HG03439 (cell line): ENCODE data around the gene TMEM87B.

Source experiments
- ATAC-seq: cut with Tn5 transposase; IDR thresholded peaks from one replicate; pipeline ENCODE4 v1.9.1; 2021; ENCODE audit warnings: mild to moderate bottlenecking, moderate library complexity; ENCODE audit not compliant: unreplicated experiment

The TMEM87B gene, protein sequence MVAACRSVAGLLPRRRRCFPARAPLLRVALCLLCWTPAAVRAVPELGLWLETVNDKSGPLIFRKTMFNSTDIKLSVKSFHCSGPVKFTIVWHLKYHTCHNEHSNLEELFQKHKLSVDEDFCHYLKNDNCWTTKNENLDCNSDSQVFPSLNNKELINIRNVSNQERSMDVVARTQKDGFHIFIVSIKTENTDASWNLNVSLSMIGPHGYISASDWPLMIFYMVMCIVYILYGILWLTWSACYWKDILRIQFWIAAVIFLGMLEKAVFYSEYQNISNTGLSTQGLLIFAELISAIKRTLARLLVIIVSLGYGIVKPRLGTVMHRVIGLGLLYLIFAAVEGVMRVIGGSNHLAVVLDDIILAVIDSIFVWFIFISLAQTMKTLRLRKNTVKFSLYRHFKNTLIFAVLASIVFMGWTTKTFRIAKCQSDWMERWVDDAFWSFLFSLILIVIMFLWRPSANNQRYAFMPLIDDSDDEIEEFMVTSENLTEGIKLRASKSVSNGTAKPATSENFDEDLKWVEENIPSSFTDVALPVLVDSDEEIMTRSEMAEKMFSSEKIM

DNA sequence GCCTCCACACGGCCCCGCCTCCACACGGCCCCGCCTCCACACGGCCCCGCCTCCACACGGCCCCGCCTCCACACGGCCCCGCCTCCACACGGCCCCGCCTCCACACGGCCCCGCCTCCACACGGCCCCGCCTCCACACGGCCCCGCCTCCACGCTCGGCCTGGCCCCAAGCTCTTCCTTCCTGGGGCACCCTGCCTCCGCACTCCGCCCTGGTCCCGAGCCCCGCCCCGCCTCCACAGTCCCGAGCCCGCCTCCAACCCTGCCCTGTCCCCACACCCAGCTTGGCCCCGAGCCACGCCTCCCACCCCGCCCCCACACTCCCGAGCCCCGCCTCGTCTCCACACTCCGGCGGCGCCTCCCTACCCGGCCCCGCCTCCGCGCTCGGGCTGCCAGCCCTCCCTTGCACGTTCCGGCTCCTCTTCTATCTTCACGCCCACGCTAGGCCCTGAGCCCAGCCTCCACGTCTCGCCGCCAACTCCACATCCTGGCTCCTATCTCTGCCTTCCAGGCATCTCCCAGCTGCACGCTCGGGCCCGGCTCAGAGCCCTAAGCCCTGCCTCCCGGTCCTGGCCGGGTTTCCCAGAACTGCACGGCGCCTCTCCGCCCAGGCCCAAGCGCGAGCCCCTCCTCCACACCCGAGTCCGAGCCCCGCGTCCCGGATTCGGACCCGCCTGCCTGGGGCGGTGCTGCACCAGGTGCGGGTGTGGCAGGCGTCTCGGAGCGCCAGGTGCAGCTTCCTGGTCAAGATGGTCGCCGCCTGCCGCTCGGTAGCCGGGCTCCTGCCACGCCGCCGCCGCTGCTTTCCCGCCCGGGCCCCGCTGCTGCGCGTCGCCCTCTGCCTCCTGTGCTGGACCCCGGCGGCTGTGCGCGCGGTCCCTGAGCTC lies at the start of gene TMEM87B:
TSS of gene TMEM87B (plus strand) at position 423 of the 883 bp plus-strand sequence. CDS start at position 746, 323 bp downstream.
- peak; percentile 67 for ATAC-seq

DNA sequence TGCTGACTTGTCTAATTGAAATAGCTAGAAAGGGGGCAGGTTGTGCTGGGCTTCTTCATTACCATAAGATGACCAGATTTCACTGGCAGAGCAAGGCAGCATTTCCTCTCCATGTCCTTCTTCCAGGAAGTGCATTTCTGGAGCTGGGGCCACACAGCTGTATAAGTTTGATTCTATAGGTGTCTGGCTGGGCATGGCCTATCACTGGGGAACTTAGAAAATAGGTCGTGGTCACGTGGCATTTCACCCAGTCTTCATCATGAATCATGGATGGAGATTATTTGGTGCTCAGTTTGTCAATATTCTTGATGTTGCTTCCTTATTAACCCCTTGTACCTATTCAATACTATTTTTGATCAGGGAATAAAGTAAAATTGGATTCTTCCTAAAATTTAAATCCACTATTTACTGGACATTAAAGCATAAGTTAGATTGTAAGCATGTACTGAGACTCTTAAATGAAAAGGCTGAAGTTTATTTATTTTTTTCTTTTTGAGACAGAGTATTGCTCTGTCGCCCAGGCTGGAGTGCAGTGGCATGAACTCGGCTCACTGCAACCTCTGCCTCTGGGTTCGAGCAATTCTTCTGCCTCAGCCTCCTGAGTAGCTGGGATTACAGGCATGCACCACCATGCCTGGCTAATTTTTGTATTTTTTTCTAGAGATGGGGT lies 49.5 kb upstream of the TMEM87B start:
- ATAC-seq, result no peak

DNA sequence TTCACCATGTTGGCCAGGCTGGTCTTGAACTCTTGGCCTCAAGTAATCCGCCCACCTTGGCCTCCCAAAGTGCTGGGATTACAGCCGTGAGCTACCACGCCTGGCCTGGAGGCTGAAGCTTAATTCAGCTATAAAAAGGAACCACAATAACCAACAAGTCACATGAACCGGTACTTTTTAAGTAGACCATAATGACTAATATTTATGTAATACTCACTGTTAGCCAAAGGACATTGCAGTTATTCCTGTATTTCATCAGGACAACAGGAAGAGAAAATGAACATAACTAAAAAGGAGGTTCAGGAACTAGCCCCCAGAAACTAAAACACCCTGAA lies 49.0 kb upstream of the TMEM87B start:
- ATAC-seq, result no peak

DNA sequence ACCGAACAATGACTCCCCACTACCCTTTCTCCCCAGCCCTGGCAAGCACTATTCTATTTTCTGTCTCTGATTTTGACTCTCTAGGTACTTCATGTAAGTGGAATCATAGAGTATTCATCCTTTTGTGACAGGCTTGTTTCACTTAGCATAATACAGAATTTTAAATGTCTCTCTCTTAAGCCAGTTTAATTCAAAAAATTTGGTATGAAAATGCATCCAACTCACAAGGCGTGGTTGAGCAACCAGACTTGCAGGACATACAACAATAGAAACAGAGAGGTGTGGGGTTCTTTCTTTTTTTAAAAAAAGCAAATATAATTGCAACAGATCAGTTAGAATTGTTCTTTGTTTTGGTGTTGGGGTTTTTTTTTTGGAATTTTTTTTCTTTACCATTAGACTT lies 47.6 kb upstream of the TMEM87B start:
- no peak for ATAC-seq

DNA sequence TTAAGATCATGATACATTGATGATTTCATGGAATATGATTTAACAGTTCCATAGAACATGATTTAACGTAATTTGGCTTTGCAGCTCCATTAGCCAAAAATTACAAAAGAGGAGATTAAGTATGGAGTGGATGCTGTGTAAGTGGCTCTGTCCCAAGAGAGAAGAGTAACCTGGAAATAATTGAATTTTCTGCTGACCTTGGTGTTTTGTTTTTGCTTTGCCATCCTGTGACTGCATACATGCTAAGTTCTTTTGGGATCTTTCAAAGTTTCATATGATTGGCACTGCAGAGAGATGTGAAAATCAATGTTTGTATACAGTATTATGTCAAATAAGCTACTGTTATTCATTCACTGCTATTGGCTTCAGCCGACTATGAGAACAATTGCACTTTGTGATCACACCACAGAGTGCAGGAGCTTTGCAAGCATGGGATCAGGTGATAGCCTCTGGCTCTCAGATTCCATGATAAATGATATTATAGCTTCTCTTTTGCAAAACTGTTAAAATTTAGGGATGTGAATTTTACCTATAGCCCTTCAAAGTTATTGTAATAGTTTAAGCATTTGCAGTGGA lies 46.1 kb upstream of the TMEM87B start:
- no peak for ATAC-seq

DNA sequence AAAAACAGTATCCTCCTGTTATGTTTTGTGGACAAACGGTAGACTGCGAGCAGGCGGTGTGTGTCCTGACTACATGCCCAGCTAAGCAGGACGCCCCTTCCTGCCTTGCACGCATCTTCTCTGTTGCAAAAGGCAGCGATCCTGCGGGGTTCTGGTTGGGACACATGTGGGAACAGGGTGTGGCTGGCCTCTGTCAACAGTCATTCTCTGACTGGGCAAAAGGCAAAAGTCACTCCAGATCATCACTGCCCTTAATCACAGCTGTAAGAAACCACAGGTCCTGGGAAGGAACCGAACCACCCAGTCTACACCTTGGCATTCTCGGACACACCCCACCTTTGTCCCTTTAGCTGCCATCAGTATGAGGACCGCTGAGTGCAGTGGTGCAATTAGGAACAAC lies 44.3 kb upstream of the TMEM87B start:
- ATAC-seq, result no peak

DNA sequence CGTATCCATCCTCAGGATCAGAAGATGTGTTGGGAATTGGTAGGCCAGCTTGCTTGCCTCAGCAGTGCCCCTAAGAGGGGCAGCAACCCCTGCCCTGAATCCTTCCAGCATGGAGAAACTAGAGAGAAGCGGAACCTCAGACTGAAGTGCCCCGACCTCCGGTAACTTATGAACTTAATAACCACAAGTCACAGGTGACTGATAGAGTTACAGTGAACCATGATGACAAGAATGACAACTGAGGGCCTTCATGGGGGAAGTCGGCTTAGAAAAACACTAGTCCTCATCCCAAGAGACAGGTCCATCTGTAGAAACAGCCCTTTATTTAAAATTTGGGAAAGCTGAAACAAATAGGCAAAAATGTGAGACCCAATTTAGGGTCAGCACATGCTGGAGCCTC lies 42.5 kb upstream of the TMEM87B start:
- ATAC-seq, result no peak

DNA sequence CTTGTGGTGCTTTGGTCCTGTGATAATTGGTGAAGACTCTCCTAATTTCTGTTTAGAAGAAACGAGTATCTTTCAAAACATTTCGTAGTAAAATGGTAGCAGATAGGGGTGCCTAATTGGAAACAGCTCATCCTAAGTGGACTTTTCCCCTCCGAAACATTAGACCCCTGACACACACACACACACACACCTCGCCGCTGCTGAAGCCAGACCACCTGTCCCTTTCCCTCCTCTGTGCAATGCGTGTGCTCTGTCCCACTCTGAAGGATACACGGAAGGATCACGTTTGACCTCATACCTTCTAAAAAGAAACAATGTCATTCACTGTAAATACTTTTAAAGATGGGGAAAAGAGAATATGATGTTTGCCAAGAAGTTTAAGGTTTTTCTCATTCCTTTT lies 36.2 kb upstream of the TMEM87B start:
- no peak for ATAC-seq

DNA sequence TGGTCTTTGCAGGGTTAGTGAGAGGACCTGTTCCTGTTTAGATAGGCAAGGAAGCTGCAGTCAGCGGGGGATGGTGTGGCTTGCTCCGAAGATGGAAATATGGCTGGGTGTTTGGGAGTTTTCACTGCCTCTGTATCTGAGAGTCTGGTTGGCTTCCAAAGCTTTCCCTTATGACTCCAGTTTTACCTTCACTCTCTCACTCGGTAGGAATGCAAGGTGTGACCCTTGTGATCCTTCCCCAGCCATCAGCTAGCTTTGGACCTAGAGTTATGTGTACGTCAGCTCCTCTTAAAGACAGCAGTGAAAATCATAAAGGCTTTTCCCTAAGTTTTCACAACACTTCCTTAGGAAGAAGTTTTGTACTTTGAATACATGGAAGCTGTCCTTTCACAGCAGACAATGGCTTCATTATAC lies 35.5 kb upstream of the TMEM87B start:
- no peak for ATAC-seq

DNA sequence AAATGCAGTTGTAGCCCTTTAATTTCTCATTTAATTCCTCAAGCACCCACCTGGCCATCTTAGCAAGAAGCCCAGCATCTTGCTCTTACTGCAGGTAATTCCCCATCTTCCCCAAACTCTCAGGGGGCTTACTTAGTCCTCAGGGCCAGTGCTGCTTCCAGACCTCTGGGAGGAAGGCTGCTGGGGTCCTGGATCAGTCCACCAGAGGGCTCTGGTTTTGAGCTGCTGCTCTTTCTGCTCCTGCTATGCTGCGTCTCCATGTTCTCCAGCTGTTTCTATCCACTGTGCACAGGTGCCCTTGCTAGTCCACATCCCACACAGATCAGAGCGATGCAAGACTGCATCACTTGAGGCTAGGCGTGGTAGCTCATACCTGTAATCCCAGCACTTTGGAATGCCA lies 34.5 kb upstream of the TMEM87B start:
- no peak for ATAC-seq

DNA sequence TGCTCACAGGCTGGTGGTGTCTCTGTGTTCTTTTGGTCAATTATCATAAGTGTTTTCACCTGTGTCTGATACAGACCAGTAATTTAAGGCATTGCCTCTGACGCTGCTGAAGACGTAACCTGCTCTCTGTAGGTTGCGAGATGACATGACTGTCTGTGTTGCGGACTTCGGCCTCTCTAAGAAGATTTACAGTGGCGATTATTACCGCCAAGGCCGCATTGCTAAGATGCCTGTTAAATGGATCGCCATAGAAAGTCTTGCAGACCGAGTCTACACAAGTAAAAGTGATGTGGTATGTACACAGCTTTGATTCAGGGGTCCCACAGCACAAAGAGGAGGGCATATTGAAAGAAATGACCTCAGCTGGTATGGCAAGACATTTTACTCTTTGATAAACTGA lies 33.8 kb upstream of the TMEM87B start:
- ATAC-seq, result no peak

DNA sequence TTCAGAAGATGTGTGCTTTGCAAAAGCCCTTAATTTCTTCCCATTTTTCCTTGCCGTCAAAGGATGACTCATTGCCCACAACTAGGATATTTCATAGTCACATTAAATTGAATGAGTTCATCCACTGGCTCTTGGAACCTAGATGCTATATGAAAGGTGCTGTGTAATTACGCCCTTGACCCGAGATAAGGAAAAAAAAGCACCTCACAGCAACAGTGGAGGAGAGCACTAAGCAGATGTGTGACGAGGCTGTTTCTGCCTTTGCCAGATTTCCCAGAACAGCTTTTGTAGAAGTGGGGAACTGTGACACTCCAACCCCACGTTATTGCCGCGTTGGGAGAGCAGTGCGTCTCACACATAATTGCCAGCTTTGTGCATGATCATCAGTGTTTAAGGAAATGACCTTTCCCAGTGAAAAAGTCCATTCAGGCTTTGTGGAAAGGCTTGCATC lies 33.3 kb upstream of the TMEM87B start:
- no peak for ATAC-seq

DNA sequence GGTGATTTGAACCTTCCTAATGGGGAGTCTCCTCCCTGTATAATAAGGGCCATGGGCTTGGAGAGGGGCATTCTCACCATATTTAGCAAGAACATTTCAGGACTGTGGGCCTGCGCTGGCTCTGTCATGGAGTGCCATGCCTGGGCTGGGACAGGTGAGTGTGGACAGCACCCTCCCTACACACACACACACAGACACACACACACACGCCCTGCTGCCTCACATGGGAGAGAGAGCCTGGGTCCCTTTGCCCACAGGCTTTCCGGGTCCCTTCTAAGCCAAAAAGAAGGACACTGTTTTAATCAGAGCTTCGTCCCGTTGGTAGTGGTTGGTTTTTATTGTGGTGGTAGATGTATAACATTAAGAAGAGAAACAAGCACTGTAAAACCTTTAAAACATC lies 31.4 kb upstream of the TMEM87B start:
- ATAC-seq, result no peak

DNA sequence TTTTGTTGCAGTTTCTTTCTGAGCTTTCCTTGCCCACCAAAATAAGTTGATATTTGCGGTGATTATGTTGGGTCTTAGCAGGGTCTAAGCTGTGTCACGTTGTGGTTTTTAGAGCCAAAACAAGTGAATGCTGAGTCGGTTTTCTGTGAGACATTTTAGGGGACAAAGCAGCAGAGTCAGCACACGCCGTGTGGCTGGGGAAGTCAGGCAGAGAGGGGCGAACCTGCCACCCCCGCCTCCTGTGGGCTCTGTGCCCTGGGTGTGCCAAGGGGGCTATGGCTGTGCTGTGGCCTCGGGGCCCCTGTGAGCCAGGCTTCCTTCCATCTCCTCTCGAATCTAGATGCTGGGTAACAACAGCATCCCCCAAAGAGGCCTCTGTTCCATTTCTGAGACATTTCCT lies 30.8 kb upstream of the TMEM87B start:
- ATAC-seq, result no peak

DNA sequence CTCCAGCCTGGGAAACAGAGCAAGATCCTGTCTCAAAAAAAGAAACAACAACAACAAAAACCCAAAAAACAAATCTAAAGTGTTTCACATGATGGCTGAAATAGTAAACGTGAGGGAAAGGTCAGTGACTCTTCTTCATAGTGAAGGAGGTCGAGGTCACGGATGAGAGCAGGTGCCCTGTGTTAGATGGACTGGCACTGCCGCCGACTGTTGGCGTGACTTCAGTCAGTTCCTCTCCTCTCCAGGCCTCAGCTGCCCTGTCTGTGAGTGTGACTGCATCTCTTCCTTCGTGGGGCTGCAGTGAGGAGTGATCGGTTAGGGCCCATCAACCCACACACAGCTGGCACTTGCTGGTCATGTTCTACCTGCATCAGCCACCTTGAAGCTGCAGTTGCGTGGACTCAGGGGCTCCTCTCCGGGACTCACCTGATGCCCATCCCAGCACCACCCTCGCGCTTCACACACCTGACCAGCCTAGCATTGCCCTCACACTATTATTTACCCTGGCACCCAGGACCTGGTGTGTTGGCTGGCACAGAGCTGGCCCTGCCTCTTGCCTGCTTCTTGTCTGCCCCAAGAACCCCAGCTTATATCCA lies 30.1 kb upstream of the TMEM87B start:
- no peak for ATAC-seq

DNA sequence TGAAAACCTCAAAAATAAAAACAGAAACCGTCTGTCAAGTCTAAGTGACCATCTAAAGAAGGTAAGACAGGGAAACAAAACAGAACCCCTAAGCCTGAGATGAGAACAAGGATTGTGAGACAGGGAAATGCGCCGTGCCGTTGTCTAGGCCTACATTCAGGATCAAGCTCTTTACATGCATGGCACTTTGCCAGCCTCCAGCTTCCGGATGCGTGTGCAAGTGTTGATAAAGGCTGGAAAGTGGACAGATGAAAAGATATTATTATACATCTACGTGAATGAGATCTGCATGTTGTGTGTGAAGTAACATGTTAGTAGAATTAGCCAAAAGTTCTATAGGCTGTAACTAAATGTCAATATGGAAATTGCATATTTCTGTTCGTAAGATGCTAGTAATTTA lies 28.6 kb upstream of the TMEM87B start:
- no peak for ATAC-seq

DNA sequence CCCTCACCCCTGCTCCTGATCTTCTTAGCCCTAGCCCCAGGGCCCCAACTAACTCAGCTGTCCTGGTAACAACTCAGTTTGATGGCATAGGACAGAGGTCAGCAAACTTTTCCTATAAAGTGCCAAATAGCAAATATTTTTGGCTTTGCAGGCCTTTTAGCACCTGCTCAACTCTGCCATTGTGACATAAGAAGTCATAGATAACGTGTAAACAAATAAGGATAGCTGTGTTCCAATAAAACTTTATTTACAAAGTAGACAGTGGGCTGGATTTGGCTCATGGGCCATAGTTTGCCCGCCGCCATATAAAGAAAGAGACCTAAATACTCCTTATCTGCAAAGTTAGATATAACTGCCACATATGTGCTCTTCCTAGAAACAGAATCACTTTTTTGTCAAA lies 27.3 kb upstream of the TMEM87B start:
- no peak for ATAC-seq

DNA sequence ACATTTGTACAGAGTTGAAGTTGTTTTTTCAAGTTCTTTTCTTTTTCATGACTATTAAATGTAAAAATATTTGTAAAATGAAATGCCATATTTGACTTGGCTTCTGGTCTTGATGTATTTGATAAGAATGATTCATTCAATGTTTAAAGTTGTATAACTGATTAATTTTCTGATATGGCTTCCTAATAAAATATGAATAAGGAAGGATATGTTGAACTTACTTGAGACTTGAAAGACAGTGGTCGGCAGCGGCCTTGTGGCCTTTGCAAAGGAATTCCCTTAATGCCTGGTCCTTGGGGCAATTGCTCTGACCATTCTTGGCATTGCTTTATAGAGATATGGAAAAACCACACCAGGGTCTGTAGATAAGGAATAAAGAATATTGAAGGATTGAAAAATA lies 25.9 kb upstream of the TMEM87B start:
- no peak for ATAC-seq

DNA sequence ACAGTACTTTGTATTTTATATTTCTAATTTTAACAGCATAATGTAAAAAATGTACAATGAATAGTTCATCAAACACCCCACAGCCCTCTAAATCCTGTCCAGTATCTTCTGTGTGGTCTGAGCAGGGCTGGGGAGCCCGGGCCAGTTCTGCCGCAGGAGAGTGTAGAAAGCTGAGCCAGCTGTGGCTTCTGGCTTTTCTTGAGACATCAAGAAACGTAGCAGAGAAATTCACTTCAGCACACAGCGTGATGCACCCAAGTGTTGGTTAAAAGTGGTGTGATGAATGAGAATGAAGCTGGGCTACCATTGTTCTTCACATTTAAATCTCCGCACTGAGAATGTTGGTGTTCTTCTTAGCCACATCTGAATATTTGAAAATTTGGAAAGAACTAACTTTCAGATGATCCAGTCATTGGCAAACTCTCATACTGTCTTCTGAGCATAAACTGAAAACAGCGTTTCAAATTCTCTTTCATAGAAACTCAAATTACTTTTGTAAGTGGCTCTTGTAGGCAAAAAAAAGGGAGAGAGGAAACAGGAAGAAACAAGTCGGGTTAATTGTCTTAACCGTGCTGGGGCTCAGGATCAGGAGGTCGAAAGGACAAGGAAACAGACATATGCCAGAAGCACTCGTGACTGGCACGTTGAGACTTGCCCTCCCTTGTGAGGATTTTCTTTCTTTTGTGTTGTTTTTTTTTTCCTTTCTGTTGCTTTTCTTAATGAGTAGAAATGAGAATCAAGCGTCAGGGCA lies 23.4 kb upstream of the TMEM87B start:
- ATAC-seq, result no peak

DNA sequence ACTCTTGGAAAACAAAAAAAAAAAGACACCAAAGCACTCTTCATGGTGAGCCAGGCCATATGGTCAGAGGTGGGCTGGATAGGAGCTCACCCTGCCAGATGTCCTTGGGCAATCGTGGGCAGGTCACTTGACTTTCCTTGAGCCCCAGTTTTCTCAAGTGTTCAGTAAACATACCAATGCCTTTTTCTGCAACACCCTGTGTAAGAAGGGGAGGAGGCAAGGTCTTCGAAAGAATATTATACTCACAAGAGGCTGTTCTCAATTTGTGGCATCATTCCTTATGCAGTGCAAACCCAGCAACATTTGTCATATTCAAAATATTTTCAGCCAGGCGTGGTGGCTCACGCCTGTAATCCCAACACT lies 22.9 kb upstream of the TMEM87B start:
- no peak for ATAC-seq
